GM23338 (cell line): Measurements from ENCODE around the gene EYS. TPM values are rescaled to one million over a fixed set of nuclear protein-coding genes. Genes with fewer than 3 reads are reported as not detected.

Experiments
- ATAC-seq: fragments of 200-7000 bp; cut with Tn5 transposase; 3 replicates; pipeline ENCODE4 v1.9.1; 2020
- DNase-seq: peaks from one replicate; pipeline ENCODE4 v3.0.0-alpha.2; 2015; ENCODE audit warnings: low spot score
- H2AFZ ChIP-seq: fragments of 200-600 bp; sonication (generic); 2 replicates; pipeline ENCODE4 v1.8.0; 2016; ENCODE audit warnings: antibody characterized with exemption, mild to moderate bottlenecking, moderate library complexity
- H3F3A ChIP-seq: fragments of 200-600 bp; sonication (generic); replicated peaks from 2 replicates; pipeline ENCODE4 v1.8.0; 2017; ENCODE audit warnings: antibody characterized with exemption, mixed run types, low read depth
- H3K27ac ChIP-seq: fragments of 200-600 bp; sonication (generic); 2 replicates; pipeline ENCODE4 v1.6.1; 2016; ENCODE audit warnings: low read depth
- H3K27me3 ChIP-seq: fragments of 200-600 bp; sonication (generic); 2 replicates; pipeline ENCODE4 v1.8.0; 2016; ENCODE audit warnings: mild to moderate bottlenecking, mixed run types, moderate library complexity; ENCODE audit not compliant: insufficient read depth
- H3K36me3 ChIP-seq: fragments of 200-600 bp; sonication (generic); 2 replicates; pipeline ENCODE4 v1.8.0; 2016; ENCODE audit warnings: mild to moderate bottlenecking; ENCODE audit not compliant: insufficient read depth
- H3K4me1 ChIP-seq: fragments of 200-600 bp; sonication (generic); 2 replicates; pipeline ENCODE4 v1.8.0; 2016; ENCODE audit warnings: mild to moderate bottlenecking, moderate library complexity; ENCODE audit not compliant: insufficient read depth
- H3K4me2 ChIP-seq: fragments of 200-600 bp; sonication (generic); 2 replicates; pipeline ENCODE4 v1.7.1; 2017; ENCODE audit warnings: mixed run types
- H3K4me3 ChIP-seq: fragments of 200-600 bp; sonication (generic); 2 replicates; pipeline ENCODE4 v1.6.1; 2016; ENCODE audit warnings: mixed run types
- H3K79me2 ChIP-seq: fragments of 200-600 bp; sonication (generic); replicated peaks from 2 replicates; pipeline ENCODE4 v1.8.0; 2017; ENCODE audit warnings: mild to moderate bottlenecking; ENCODE audit not compliant: insufficient read depth
- H3K9me2 ChIP-seq: fragments of 200-600 bp; sonication (generic); 2 replicates; pipeline ENCODE4 v1.8.0; 2017; ENCODE audit not compliant: insufficient read depth
- H4K20me1 ChIP-seq: fragments of 200-600 bp; sonication (generic); replicated peaks from 2 replicates; pipeline ENCODE4 v1.8.0; 2017; ENCODE audit warnings: mild to moderate bottlenecking; ENCODE audit not compliant: insufficient read depth
- H3K27ac Mint-ChIP-seq: 2 replicates; pipeline ENCODE4 v1.8.0; 2020; ENCODE audit warnings: inconsistent platforms, mild to moderate bottlenecking, moderate library complexity, mixed read lengths
- H3K27me3 Mint-ChIP-seq: 3 replicates; pipeline ENCODE4 v1.8.0; 2022; ENCODE audit warnings: low read depth, mild to moderate bottlenecking, moderate library complexity, mixed read lengths, inconsistent platforms; ENCODE audit not compliant: insufficient read depth, poor library complexity
- H3K36me3 Mint-ChIP-seq: 3 replicates; pipeline ENCODE4 v1.8.0; 2021; ENCODE audit warnings: low read depth, mild to moderate bottlenecking, inconsistent platforms, moderate library complexity, mixed read lengths
- H3K4me1 Mint-ChIP-seq: 3 replicates; pipeline ENCODE4 v1.8.0; 2020; ENCODE audit warnings: mild to moderate bottlenecking, inconsistent platforms, mixed read lengths
- H3K4me3 Mint-ChIP-seq: 3 replicates; pipeline ENCODE4 v1.8.0; 2021; ENCODE audit warnings: moderate library complexity, mild to moderate bottlenecking, inconsistent platforms, mixed read lengths
- H3K9me3 Mint-ChIP-seq: 3 replicates; pipeline ENCODE4 v1.8.0; 2020; ENCODE audit warnings: moderate library complexity, mild to moderate bottlenecking, inconsistent platforms, mixed read lengths
- CREB1 ChIP-seq: fragments of 250-450 bp; sonication (Bioruptor Pico); IDR thresholded peaks from 2 replicates; pipeline ENCODE4 v1.5.0; 2020; ENCODE audit warnings: low read depth, mild to moderate bottlenecking, moderate library complexity
- CTCF ChIP-seq, 2 experiments: fragments of 200-600 bp in 1 of 2; sonication (generic) in 1 of 2; conservative IDR thresholded peaks; 2 replicates each; pipeline versions ENCODE4 v1.5.1 to v1.6.1; 2016 to 2017; ENCODE audit warnings: antibody characterized with exemption in 2 of 2, low read depth in 2 of 2, mild to moderate bottlenecking in 2 of 2, moderate library complexity in 1 of 2
- EZH2 ChIP-seq: fragments of 200-600 bp; sonication (generic); IDR thresholded peaks from one replicate; pipeline ENCODE4 v1.8.0; 2017; ENCODE audit warnings: antibody characterized with exemption, mild to moderate bottlenecking, low read depth; ENCODE audit not compliant: unreplicated experiment
- EZH2phosphoT487 ChIP-seq: fragments of 200-600 bp; sonication (generic); IDR thresholded peaks from one replicate; pipeline ENCODE4 v1.8.1; 2018; ENCODE audit warnings: antibody characterized with exemption; ENCODE audit not compliant: unreplicated experiment
- JUNB ChIP-seq: IDR thresholded peaks from one replicate; pipeline ENCODE4 v1.6.1; 2016; ENCODE audit warnings: antibody characterized with exemption; ENCODE audit not compliant: unreplicated experiment
- NANOG ChIP-seq: IDR thresholded peaks from 2 replicates; pipeline ENCODE4 v1.6.1; 2016; ENCODE audit warnings: antibody characterized with exemption, borderline replicate concordance
- POLR2AphosphoS5 ChIP-seq: IDR thresholded peaks from 2 replicates; pipeline ENCODE4 v1.6.1; 2016; ENCODE audit warnings: antibody characterized with exemption, low read depth
- ZNF331 ChIP-seq: fragments of 250-450 bp; sonication (Bioruptor Pico); IDR thresholded peaks from 2 replicates; pipeline ENCODE4 v1.5.0; 2020; ENCODE audit warnings: low read depth, mild to moderate bottlenecking, moderate library complexity
- polyA plus RNA-seq: library from polyadenylated mRNA; unstranded; fragments of >200 nt; fragmentation: Nextera tagmentation; extraction: Ambion mirVana; gene quantifications from 2 replicates; pipeline ENCODE4 v1.2.1, GENCODE V29; 2016
- total RNA-seq: library from RNA; depleted of rRNA; stranded (reverse); fragments of >200 nt; shearing (Covaris generic); gene quantifications from 2 replicates; pipeline ENCODE4 v1.2.3, GENCODE V29; 2014
- TF ChIP-seq, protein P1 (sequence below): IDR thresholded peaks from one replicate; pipeline ENCODE4 v1.6.1; 2018; ENCODE audit warnings: antibody characterized with exemption; ENCODE audit not compliant: unreplicated experiment
- TF ChIP-seq, protein P2 (sequence below): fragments of 250-450 bp; sonication (Bioruptor Pico); IDR thresholded peaks from 2 replicates; pipeline ENCODE4 v1.5.0; 2020; ENCODE audit warnings: mild to moderate bottlenecking, moderate library complexity

Gene EYS
- total and polyA plus RNA-seq, 2 experiments from 2014 or later, result 0.38 to 0.52 TPM

GRCh38 chr6:65075705-65076230, 631.3 kb downstream of the EYS start:
- H3K27ac Mint-ChIP-seq, result no peak overlapping the region
- DNase-seq (no peak), ATAC-seq (no peak)
- H3K4me2 ChIP-seq, result no peak overlapping the region
- H3K36me3 Mint-ChIP-seq, result no peaks in the 10 kb centered on the region
- H3K9me2 ChIP-seq, result no peaks in the 10 kb centered on the region
- H3K9me3 Mint-ChIP-seq, result no peaks in the 10 kb centered on the region; the same call in 1 of the 3 replicates
- TF ChIP-seq CTCF (conservative IDR thresholded peaks at IDR 0.05; ENCODE audit: low read depth in 2 of 2), result no peak
- no peak for TF ChIP-seq POLR2AphosphoS5
- TF ChIP-seq EZH2, result no peak
- TF ChIP-seq, protein P1, sequence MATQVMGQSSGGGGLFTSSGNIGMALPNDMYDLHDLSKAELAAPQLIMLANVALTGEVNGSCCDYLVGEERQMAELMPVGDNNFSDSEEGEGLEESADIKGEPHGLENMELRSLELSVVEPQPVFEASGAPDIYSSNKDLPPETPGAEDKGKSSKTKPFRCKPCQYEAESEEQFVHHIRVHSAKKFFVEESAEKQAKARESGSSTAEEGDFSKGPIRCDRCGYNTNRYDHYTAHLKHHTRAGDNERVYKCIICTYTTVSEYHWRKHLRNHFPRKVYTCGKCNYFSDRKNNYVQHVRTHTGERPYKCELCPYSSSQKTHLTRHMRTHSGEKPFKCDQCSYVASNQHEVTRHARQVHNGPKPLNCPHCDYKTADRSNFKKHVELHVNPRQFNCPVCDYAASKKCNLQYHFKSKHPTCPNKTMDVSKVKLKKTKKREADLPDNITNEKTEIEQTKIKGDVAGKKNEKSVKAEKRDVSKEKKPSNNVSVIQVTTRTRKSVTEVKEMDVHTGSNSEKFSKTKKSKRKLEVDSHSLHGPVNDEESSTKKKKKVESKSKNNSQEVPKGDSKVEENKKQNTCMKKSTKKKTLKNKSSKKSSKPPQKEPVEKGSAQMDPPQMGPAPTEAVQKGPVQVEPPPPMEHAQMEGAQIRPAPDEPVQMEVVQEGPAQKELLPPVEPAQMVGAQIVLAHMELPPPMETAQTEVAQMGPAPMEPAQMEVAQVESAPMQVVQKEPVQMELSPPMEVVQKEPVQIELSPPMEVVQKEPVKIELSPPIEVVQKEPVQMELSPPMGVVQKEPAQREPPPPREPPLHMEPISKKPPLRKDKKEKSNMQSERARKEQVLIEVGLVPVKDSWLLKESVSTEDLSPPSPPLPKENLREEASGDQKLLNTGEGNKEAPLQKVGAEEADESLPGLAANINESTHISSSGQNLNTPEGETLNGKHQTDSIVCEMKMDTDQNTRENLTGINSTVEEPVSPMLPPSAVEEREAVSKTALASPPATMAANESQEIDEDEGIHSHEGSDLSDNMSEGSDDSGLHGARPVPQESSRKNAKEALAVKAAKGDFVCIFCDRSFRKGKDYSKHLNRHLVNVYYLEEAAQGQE, result no peak
- no peak for TF ChIP-seq ZNF331 (CRISPR knock-in tag)
- TF ChIP-seq EZH2phosphoT487, result no peak
- no peak for TF ChIP-seq CREB1
- no peaks in the 10 kb centered on the region for H3K4me1 ChIP-seq
- H3K36me3 ChIP-seq, result no peaks in the 10 kb centered on the region
- no peak overlapping the region for H3K27ac ChIP-seq
- no peaks in the 10 kb centered on the region for H4K20me1 ChIP-seq
- H3K4me3 Mint-ChIP-seq, result no peak overlapping the region
- no peak overlapping the region for H2AFZ ChIP-seq
- H3K27me3 Mint-ChIP-seq, result no peaks in the 10 kb centered on the region
- H3K4me3 ChIP-seq, result no peak overlapping the region
- H3K79me2 ChIP-seq, result no peaks in the 10 kb centered on the region
- no peaks in the 10 kb centered on the region for H3F3A ChIP-seq
- no peaks in the 10 kb centered on the region for H3K27me3 ChIP-seq
- H3K4me1 Mint-ChIP-seq, result no peaks in the 10 kb centered on the region

GRCh38 chr6:65072500-65072899, 634.5 kb downstream of the EYS start:
- no peak overlapping the region for H2AFZ ChIP-seq
- no peaks in the 10 kb centered on the region for H4K20me1 ChIP-seq
- H3K27me3 ChIP-seq, result no peaks in the 10 kb centered on the region
- no peaks in the 10 kb centered on the region for H3K79me2 ChIP-seq
- Mint-ChIP-seq H3K27me3 (no peaks in the 10 kb centered on the region), H3K36me3 (no peaks in the 10 kb centered on the region), H3K4me3 (no peak overlapping the region), H3K4me1 (no peaks in the 10 kb centered on the region), H3K9me3 (no peaks in the 10 kb centered on the region; the same call in 1 of the 3 replicates), H3K27ac (no peak overlapping the region)
- no peak overlapping the region for H3K27ac ChIP-seq
- no peaks in the 10 kb centered on the region for H3K4me1 ChIP-seq
- ATAC-seq, result no peak
- no peak for DNase-seq
- H3F3A ChIP-seq, result no peaks in the 10 kb centered on the region
- no peaks in the 10 kb centered on the region for H3K9me2 ChIP-seq
- no peaks in the 10 kb centered on the region for H3K36me3 ChIP-seq
- no peak overlapping the region for H3K4me3 ChIP-seq
- no peak overlapping the region for H3K4me2 ChIP-seq
- TF ChIP-seq JUNB (no peak), NANOG (no peak), CREB1 (no peak)
- TF ChIP-seq, protein P2, sequence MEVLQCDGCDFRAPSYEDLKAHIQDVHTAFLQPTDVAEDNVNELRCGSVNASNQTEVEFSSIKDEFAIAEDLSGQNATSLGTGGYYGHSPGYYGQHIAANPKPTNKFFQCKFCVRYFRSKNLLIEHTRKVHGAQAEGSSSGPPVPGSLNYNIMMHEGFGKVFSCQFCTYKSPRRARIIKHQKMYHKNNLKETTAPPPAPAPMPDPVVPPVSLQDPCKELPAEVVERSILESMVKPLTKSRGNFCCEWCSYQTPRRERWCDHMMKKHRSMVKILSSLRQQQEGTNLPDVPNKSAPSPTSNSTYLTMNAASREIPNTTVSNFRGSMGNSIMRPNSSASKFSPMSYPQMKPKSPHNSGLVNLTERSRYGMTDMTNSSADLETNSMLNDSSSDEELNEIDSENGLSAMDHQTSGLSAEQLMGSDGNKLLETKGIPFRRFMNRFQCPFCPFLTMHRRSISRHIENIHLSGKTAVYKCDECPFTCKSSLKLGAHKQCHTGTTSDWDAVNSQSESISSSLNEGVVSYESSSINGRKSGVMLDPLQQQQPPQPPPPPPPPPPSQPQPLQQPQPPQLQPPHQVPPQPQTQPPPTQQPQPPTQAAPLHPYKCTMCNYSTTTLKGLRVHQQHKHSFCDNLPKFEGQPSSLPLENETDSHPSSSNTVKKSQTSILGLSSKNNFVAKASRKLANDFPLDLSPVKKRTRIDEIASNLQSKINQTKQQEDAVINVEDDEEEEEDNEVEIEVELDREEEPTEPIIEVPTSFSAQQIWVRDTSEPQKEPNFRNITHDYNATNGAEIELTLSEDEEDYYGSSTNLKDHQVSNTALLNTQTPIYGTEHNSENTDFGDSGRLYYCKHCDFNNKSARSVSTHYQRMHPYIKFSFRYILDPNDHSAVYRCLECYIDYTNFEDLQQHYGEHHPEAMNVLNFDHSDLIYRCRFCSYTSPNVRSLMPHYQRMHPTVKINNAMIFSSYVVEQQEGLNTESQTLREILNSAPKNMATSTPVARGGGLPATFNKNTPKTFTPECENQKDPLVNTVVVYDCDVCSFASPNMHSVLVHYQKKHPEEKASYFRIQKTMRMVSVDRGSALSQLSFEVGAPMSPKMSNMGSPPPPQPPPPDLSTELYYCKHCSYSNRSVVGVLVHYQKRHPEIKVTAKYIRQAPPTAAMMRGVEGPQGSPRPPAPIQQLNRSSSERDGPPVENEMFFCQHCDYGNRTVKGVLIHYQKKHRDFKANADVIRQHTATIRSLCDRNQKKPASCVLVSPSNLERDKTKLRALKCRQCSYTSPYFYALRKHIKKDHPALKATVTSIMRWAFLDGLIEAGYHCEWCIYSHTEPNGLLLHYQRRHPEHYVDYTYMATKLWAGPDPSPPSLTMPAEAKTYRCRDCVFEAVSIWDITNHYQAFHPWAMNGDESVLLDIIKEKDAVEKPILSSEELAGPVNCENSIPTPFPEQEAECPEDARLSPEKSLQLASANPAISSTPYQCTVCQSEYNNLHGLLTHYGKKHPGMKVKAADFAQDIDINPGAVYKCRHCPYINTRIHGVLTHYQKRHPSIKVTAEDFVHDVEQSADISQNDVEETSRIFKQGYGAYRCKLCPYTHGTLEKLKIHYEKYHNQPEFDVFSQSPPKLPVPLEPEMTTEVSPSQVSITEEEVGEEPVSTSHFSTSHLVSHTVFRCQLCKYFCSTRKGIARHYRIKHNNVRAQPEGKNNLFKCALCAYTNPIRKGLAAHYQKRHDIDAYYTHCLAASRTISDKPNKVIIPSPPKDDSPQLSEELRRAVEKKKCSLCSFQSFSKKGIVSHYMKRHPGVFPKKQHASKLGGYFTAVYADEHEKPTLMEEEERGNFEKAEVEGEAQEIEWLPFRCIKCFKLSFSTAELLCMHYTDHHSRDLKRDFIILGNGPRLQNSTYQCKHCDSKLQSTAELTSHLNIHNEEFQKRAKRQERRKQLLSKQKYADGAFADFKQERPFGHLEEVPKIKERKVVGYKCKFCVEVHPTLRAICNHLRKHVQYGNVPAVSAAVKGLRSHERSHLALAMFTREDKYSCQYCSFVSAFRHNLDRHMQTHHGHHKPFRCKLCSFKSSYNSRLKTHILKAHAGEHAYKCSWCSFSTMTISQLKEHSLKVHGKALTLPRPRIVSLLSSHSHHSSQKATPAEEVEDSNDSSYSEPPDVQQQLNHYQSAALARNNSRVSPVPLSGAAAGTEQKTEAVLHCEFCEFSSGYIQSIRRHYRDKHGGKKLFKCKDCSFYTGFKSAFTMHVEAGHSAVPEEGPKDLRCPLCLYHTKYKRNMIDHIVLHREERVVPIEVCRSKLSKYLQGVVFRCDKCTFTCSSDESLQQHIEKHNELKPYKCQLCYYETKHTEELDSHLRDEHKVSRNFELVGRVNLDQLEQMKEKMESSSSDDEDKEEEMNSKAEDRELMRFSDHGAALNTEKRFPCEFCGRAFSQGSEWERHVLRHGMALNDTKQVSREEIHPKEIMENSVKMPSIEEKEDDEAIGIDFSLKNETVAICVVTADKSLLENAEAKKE (CRISPR knock-in tag), result no peak
